ENCODE data around the gene CCM2.

DNA sequence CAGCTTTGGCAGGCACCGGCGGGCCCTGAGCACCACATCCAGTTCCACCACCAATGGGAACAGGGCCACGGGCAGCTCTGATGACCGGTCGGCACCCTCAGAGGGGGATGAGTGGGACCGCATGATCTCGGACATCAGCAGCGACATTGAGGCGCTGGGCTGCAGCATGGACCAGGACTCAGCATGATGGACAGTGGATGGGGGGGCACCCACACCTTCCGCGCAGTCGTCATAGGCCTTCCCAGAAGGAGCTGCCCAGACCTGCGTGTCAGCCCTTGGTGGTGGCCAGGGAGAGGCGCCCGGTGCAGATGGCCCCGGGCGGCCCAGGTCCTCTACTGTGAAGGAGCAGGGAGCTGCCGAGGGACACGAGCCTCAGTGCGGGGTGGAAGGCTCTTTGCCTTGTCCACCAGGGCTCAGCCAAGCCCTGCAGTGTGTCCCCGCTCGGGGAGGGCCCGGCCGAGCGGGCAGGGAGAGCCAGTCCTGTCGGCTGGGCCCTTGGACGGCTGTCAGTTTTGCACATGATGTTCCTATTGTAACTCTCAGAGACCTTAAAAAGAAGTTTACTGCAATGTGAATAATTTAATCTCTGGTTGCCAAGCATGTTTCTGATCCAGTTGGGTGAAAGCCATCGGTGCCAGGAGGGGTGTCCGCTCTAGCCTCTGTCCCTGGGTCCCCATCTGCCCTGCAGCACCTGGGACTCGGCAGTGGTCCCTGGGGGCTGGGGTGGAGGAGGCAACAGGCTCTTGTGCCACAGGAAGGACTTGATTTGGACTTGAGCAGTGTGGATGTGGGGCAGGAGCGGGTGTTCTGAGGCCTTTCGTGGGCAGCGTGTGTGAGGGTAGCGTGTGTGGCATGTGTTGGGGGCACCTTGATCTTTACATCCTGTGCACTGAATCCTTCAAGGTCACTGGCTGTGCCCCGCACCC is 76.1 kb downstream of the CCM2 start:
- TF ChIP-seq, protein P1, sequence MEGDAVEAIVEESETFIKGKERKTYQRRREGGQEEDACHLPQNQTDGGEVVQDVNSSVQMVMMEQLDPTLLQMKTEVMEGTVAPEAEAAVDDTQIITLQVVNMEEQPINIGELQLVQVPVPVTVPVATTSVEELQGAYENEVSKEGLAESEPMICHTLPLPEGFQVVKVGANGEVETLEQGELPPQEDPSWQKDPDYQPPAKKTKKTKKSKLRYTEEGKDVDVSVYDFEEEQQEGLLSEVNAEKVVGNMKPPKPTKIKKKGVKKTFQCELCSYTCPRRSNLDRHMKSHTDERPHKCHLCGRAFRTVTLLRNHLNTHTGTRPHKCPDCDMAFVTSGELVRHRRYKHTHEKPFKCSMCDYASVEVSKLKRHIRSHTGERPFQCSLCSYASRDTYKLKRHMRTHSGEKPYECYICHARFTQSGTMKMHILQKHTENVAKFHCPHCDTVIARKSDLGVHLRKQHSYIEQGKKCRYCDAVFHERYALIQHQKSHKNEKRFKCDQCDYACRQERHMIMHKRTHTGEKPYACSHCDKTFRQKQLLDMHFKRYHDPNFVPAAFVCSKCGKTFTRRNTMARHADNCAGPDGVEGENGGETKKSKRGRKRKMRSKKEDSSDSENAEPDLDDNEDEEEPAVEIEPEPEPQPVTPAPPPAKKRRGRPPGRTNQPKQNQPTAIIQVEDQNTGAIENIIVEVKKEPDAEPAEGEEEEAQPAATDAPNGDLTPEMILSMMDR (IDR thresholded peaks at IDR 0.05; ENCODE audit: insufficient read depth, low read depth, low read length), result no peak
- TF ChIP-seq EZH2 (IDR thresholded peaks at IDR 0.05; ENCODE audit: insufficient read depth, low read length), result no peak

All from astrocyte (in vitro differentiated cells and primary cell).